Testis (tissue), 3 donors: ENCODE measurements around the gene BEST1. TPM values are rescaled to one million over a fixed set of nuclear protein-coding genes. Genes with fewer than 3 reads are reported as not detected.
"Not testable (repeated sequence)": the region's sequence is repeated elsewhere in the genome, so short reads cannot be mapped to it uniquely, and the experiment has no call there.

Experiments used
- DNase-seq: peaks from one replicate; pipeline ENCODE4 v3.0.0-alpha.2; 2019
- H3K27ac ChIP-seq, 2 donors: fragments of 200-600 bp; sonication (generic); one replicate each; pipeline ENCODE4 v1.5.1; 2019
- H3K27me3 ChIP-seq: fragments of 200-600 bp; sonication (generic); one replicate; pipeline ENCODE4 v1.5.1; 2019
- H3K36me3 ChIP-seq: fragments of 200-600 bp; sonication (generic); one replicate; pipeline ENCODE4 v1.5.1; 2017; ENCODE audit warnings: low read depth; ENCODE audit errors: missing control alignments
- H3K4me1 ChIP-seq: fragments of 200-600 bp; sonication (generic); one replicate; pipeline ENCODE4 v1.5.1; 2019
- H3K4me3 ChIP-seq, 2 donors: fragments of 200-600 bp; sonication (generic); one replicate each; pipeline ENCODE4 v1.5.1; 2017 to 2019
- H3K9me3 ChIP-seq: fragments of 200-600 bp; sonication (generic); one replicate; pipeline ENCODE4 v1.5.1; 2017
- CTCF ChIP-seq, 3 experiments: fragments of 450-650 bp in 2 of 3; fragments of 200-600 bp in 1 of 3; sonication (generic) in 1 of 3; IDR thresholded peaks; one replicate each; pipeline ENCODE4 v1.5.1; 2016 to 2019; ENCODE audit warnings: antibody characterized with exemption in 3 of 3, mild to moderate bottlenecking in 2 of 3, moderate library complexity in 1 of 3
- POLR2A ChIP-seq: fragments of 450-650 bp; IDR thresholded peaks from one replicate; pipeline ENCODE4 v1.6.1; 2017; ENCODE audit warnings: antibody characterized with exemption, mild to moderate bottlenecking, moderate library complexity
- WGBS, 2 donors: methylation state at CpG; one replicate each; pipeline ENCODE4 v1.1.5; 2018; 5-methylcytosine and 5-hydroxymethylcytosine counted together
- intact Hi-C: fragments of 100-400 bp; cut with DNase I; formaldehyde crosslinking; loops from one replicate; pipeline ENCODE4 v1.15.1; 2023; ENCODE audit warnings: low total_unique reads
- polyA plus RNA-seq: library from polyadenylated mRNA; stranded (reverse); fragments of 350-450 nt; fragmentation: Illumina TruSeq; extraction: RNeasy Lipid Tissue Mini Kit (QIAGEN cat#74804); gene quantifications from one replicate; pipeline ENCODE4 v1.2.3, GENCODE V29; 2014; ENCODE audit warnings: low read depth, low replicate concordance; ENCODE audit not compliant: insufficient read depth
- total RNA-seq, 2 donors: library from RNA; depleted of rRNA; stranded (reverse); fragments of >200 nt; gene quantifications; one replicate each; pipeline ENCODE4 v1.2.3, GENCODE V29; 2016

Gene BEST1
- total and polyA plus RNA-seq, 3 donors from 2014 or later = 9.2 to 33.4 (median 21.0) TPM

GRCh38 chr11:61963282-61964057, 13.3 kb downstream of the BEST1 start:
- intact Hi-C loops = no loop called here
- Histone ChIP-seq H3K4me1 (peaks cover 38% of the 10 kb centered on the region), H3K27me3 (no peaks in the 10 kb centered on the region), H3K27ac (peak overlapping the region; percentile 68 to 100), H3K36me3 (no peaks in the 10 kb centered on the region), H3K4me3 (no peak overlapping the region), H3K9me3 (no peaks in the 10 kb centered on the region)
- DNase-seq = no peak
- WGBS, 2 donors = 55 to 60% methylated on average over 10 of the region's 10 CpGs
- TF ChIP-seq POLR2A (no peak), CTCF (IDR thresholded peaks at IDR 0.05) (no peak)

GRCh38 chr11:61964058-61964665, 14.0 kb downstream of the BEST1 start:
- intact Hi-C loops = no loop called here
- Histone ChIP-seq H3K4me1 (peaks cover 38% of the 10 kb centered on the region), H3K9me3 (no peaks in the 10 kb centered on the region), H3K4me3 (no peak overlapping the region), H3K27me3 (no peaks in the 10 kb centered on the region), H3K27ac (peak overlapping the region; percentile 97 to 100), H3K36me3 (no peaks in the 10 kb centered on the region)
- peak; percentile 18 for DNase-seq
- no peak for TF ChIP-seq POLR2A
- no peak for TF ChIP-seq CTCF (IDR thresholded peaks at IDR 0.05)
- WGBS, 2 donors = 53% methylated on average over 4 of the region's 4 CpGs

- H3K27me3 ChIP-seq, H3K36me3 ChIP-seq, H3K9me3 ChIP-seq, intact Hi-C loops: not testable (repeated sequence)
- H3K4me1 ChIP-seq = peaks cover 42% of the 10 kb centered on the region
- peak overlapping the region in 1 of 2 donors; percentile 94 for H3K4me3 ChIP-seq
- H3K27ac ChIP-seq = peak overlapping the region; percentile 97 to 100
- 53 to 56% methylated on average over 9 of the region's 9 CpGs for WGBS, 2 donors
- peak; percentile 32 for DNase-seq
Observed at GRCh38 chr11:61964666-61965271, 14.6 kb downstream of the BEST1 start.

- H3K27me3 ChIP-seq = no peaks in the 10 kb centered on the region
- intact Hi-C loops = no loop called here
- peak overlapping the region; percentile 97 to 100 for H3K27ac ChIP-seq
- peak; percentile 22 for DNase-seq
- peaks cover 45% of the 10 kb centered on the region for H3K4me1 ChIP-seq
- H3K9me3 ChIP-seq = no peaks in the 10 kb centered on the region
- TF ChIP-seq POLR2A (no peak), CTCF (IDR thresholded peaks at IDR 0.05) (no peak)
- H3K4me3 ChIP-seq = peak overlapping the region; percentile 94 to 99
- H3K36me3 ChIP-seq = no peaks in the 10 kb centered on the region
- WGBS, 2 donors = 0 to 1% methylated on average over 13 of the region's 13 CpGs
Observed at GRCh38 chr11:61966734-61967115, 16.6 kb downstream of the BEST1 start.

- TF ChIP-seq POLR2A (peak; percentile 88), CTCF (IDR thresholded peaks at IDR 0.05) (peak in 1 of 3 experiments; percentile 13)
- WGBS, 2 donors = 0 to 1% methylated on average over 2 to 86 of the region's 93 CpGs
- peak within 1 kb of the TSS; percentile 94 to 99 for H3K4me3 ChIP-seq
- intact Hi-C loops = no loop called here
- no peaks in the 10 kb centered on the region for H3K9me3 ChIP-seq
- no peaks in the 10 kb centered on the region for H3K36me3 ChIP-seq
- peak within 1 kb of the TSS; percentile 97 to 100 for H3K27ac ChIP-seq
- peak; percentile 95 for DNase-seq
- no peaks in the 10 kb centered on the region for H3K27me3 ChIP-seq
- H3K4me1 ChIP-seq = peaks cover 43% of the 10 kb centered on the region
Observed at GRCh38 chr11:61967116-61967923, 17.2 kb downstream of the BEST1 start, which contains the start of gene FTH1. Gene FTH1, minus strand, starts transcription at chr11:61967634. Its CDS starts 209 bp downstream, at chr11:61967425.
